MM.1S (cell line): ENCODE measurements around the gene SYT13.

Experiments
- CTCF ChIP-seq: fragments of 300-600 bp; sonication (generic); IDR thresholded peaks from 2 replicates; pipeline ENCODE4 v1.5.1; 2016; ENCODE audit warnings: antibody characterized with exemption, low read length, mixed read lengths
- EZH2 ChIP-seq: fragments of 300-600 bp; sonication (generic); optimal IDR thresholded peaks from 2 replicates; pipeline ENCODE3; 2017; ENCODE audit warnings: low read depth, mild to moderate bottlenecking, antibody characterized with exemption, low read length, mixed read lengths

DNA sequence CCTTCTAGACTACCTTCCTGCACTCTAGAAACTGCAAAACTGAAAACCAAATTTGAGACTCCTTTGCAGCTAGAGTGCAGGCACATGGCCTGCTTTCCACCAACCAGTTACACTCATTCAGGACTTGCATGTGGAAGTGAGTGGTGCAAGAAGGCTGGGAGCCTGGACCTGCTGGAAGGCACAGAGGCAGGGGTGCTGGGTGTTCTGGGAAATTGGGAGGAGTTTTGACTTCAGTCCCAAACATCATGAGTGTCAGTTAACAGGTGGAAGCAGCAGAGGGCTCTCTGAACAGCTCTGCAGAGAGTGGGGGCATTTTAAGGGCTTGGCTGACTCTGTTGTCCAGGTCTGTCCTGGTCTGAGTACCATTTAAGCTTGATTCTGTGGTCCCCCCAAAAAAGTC is 49.3 kb upstream of the SYT13 start:
- TF ChIP-seq EZH2 (no peak), CTCF (no peak)
